ENCODE data around the gene GPX2.

- TF ChIP-seq CTCF (tag by site-specific recombination; IDR thresholded peaks at IDR 0.05), result no peak
- TF ChIP-seq BCL11A (tag by site-specific recombination; IDR thresholded peaks at IDR 0.05; ENCODE audit: low read depth), result no peak
- TF ChIP-seq ZNF768 (tag by site-specific recombination; IDR thresholded peaks at IDR 0.05), result no peak
- TF ChIP-seq ZNF214 (tag by site-specific recombination; IDR thresholded peaks at IDR 0.05; ENCODE audit: borderline replicate concordance), result no peak
- no peak for TF ChIP-seq ZNF274 (IDR thresholded peaks at IDR 0.05; ENCODE audit: low read length)
- no peak for TF ChIP-seq ZNF274 (tag by site-specific recombination; IDR thresholded peaks at IDR 0.05; ENCODE audit: borderline replicate concordance)
- TF ChIP-seq ZNF704 (tag by site-specific recombination; IDR thresholded peaks at IDR 0.05), result no peak
- TF ChIP-seq ZNF830 (tag by site-specific recombination; IDR thresholded peaks at IDR 0.05; ENCODE audit: low read depth), result no peak
- no peak for TF ChIP-seq ZNF16 (tag by site-specific recombination; IDR thresholded peaks at IDR 0.05; ENCODE audit: low read depth)
- no peak for TF ChIP-seq SP7 (tag by site-specific recombination; IDR thresholded peaks at IDR 0.05)
- TF ChIP-seq, protein P1, sequence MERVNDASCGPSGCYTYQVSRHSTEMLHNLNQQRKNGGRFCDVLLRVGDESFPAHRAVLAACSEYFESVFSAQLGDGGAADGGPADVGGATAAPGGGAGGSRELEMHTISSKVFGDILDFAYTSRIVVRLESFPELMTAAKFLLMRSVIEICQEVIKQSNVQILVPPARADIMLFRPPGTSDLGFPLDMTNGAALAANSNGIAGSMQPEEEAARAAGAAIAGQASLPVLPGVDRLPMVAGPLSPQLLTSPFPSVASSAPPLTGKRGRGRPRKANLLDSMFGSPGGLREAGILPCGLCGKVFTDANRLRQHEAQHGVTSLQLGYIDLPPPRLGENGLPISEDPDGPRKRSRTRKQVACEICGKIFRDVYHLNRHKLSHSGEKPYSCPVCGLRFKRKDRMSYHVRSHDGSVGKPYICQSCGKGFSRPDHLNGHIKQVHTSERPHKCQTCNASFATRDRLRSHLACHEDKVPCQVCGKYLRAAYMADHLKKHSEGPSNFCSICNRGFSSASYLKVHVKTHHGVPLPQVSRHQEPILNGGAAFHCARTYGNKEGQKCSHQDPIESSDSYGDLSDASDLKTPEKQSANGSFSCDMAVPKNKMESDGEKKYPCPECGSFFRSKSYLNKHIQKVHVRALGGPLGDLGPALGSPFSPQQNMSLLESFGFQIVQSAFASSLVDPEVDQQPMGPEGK (tag by site-specific recombination; IDR thresholded peaks at IDR 0.05), result no peak
- no peak for TF ChIP-seq ZNF416 (tag by site-specific recombination; IDR thresholded peaks at IDR 0.05)
- no peak for TF ChIP-seq ZNF335 (tag by site-specific recombination; conservative IDR thresholded peaks at IDR 0.05)
- TF ChIP-seq, protein P2, sequence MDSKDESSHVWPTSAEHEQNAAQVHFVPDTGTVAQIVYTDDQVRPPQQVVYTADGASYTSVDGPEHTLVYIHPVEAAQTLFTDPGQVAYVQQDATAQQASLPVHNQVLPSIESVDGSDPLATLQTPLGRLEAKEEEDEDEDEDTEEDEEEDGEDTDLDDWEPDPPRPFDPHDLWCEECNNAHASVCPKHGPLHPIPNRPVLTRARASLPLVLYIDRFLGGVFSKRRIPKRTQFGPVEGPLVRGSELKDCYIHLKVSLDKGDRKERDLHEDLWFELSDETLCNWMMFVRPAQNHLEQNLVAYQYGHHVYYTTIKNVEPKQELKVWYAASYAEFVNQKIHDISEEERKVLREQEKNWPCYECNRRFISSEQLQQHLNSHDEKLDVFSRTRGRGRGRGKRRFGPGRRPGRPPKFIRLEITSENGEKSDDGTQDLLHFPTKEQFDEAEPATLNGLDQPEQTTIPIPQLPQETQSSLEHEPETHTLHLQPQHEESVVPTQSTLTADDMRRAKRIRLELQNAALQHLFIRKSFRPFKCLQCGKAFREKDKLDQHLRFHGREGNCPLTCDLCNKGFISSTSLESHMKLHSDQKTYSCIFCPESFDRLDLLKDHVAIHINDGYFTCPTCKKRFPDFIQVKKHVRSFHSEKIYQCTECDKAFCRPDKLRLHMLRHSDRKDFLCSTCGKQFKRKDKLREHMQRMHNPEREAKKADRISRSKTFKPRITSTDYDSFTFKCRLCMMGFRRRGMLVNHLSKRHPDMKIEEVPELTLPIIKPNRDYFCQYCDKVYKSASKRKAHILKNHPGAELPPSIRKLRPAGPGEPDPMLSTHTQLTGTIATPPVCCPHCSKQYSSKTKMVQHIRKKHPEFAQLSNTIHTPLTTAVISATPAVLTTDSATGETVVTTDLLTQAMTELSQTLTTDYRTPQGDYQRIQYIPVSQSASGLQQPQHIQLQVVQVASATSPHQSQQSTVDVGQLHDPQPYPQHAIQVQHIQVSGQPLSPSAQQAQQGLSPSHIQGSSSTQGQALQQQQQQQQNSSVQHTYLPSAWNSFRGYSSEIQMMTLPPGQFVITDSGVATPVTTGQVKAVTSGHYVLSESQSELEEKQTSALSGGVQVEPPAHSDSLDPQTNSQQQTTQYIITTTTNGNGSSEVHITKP (tag by site-specific recombination; IDR thresholded peaks at IDR 0.05), result no peak
Observed at GRCh38 chr14:64953661-64954060, 11.1 kb upstream of the GPX2 start.

All from HEK293 (cell line).